NCI-H226 (cell line): ENCODE measurements around the gene RASA3.
"Not testable (repeated sequence)": the region's sequence is repeated elsewhere in the genome, so short reads cannot be mapped to it uniquely, and the experiment has no call there.

Experiments used
- DNase-seq: peaks from one replicate; pipeline ENCODE4 v3.0.0-alpha.2; 2015

The RASA3 gene

GRCh38 chr13:114078461-114079451 lies 53.7 kb downstream of the RASA3 start:
- no peak for DNase-seq

- no peak for DNase-seq
Observed at GRCh38 chr13:114077933-114078325, 54.5 kb downstream of the RASA3 start.

GRCh38 chr13:114077099-114077932 lies 55.1 kb downstream of the RASA3 start:
- no peak for DNase-seq

GRCh38 chr13:114076329-114077090 lies 55.9 kb downstream of the RASA3 start:
- DNase-seq, result no peak

- not testable (repeated sequence) for DNase-seq
Observed at GRCh38 chr13:114075811-114076210, 56.6 kb downstream of the RASA3 start.

- DNase-seq, result no peak
Observed at GRCh38 chr13:114074671-114075315, 57.6 kb downstream of the RASA3 start.

GRCh38 chr13:114073881-114074612 lies 58.4 kb downstream of the RASA3 start:
- no peak for DNase-seq

- DNase-seq, result no peak
Observed at GRCh38 chr13:114072421-114072820, 60.0 kb downstream of the RASA3 start.

- DNase-seq, result no peak
Observed at GRCh38 chr13:114071991-114072390, 60.4 kb downstream of the RASA3 start.

GRCh38 chr13:114071410-114071809 lies 61.0 kb downstream of the RASA3 start:
- no peak for DNase-seq

- no peak for DNase-seq
Observed at GRCh38 chr13:114070098-114070799, 62.2 kb downstream of the RASA3 start.

- DNase-seq, result no peak
Observed at GRCh38 chr13:114069376-114070097, 62.9 kb downstream of the RASA3 start.

- no peak for DNase-seq
Observed at GRCh38 chr13:114068656-114069318, 63.6 kb downstream of the RASA3 start.

GRCh38 chr13:114067886-114068651 lies 64.4 kb downstream of the RASA3 start:
- no peak for DNase-seq

- DNase-seq, result no peak
Observed at GRCh38 chr13:114067381-114067885, 65.0 kb downstream of the RASA3 start.

GRCh38 chr13:114066956-114067355 lies 65.5 kb downstream of the RASA3 start:
- no peak for DNase-seq

- no peak for DNase-seq
Observed at GRCh38 chr13:114065926-114066774, 66.3 kb downstream of the RASA3 start.
